SK-N-MC (cell line): ENCODE measurements around the gene DLG2.

Source experiments
- EZH2 ChIP-seq: fragments of 200-600 bp; sonication (generic); IDR thresholded peaks from one replicate; pipeline ENCODE4 v1.6.1; 2017; ENCODE audit warnings: antibody characterized with exemption
- FOXP2 ChIP-seq: optimal IDR thresholded peaks from 2 replicates; pipeline ENCODE3; 2011; ENCODE audit warnings: mild to moderate bottlenecking, moderate library complexity; ENCODE audit not compliant: insufficient read depth; ENCODE audit errors: extremely low read length, control extremely low read depth
- POLR2AphosphoS5 ChIP-seq: IDR thresholded peaks from 2 replicates; pipeline ENCODE4 v1.6.1; 2012; ENCODE audit warnings: mild to moderate bottlenecking, low read depth, low read length, borderline replicate concordance

DNA sequence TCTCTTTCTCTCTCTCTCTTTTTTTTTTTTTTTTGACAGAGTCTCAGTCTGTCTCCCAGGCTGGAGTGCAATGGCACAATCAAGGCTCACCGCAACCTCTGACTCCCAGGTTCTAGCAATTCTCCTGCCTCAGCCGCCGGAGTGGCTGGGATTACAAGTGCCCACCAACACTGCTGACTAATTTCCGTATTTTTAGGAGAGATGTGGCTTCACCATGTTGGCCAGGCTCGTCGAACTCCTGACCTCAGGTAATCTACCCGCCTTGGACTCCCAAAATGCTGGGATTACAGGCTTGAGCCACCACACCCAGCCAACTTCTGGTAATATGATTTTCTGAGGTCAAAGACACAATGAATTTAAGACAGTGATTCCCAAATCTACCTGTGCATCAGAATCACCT is 1681.2 kb downstream of the DLG2 start:
- TF ChIP-seq POLR2AphosphoS5 = no peak
- TF ChIP-seq EZH2 = no peak
- no peak for TF ChIP-seq FOXP2
